NCI-H187 (cell line): Measurements from ENCODE around the gene SLC6A5.

Source experiments
- DNase-seq, 2 experiments: peaks; one replicate each; lab custom pipeline; 2025; lab: John Stamatoyannopoulos, UW

The SLC6A5 gene

DNA sequence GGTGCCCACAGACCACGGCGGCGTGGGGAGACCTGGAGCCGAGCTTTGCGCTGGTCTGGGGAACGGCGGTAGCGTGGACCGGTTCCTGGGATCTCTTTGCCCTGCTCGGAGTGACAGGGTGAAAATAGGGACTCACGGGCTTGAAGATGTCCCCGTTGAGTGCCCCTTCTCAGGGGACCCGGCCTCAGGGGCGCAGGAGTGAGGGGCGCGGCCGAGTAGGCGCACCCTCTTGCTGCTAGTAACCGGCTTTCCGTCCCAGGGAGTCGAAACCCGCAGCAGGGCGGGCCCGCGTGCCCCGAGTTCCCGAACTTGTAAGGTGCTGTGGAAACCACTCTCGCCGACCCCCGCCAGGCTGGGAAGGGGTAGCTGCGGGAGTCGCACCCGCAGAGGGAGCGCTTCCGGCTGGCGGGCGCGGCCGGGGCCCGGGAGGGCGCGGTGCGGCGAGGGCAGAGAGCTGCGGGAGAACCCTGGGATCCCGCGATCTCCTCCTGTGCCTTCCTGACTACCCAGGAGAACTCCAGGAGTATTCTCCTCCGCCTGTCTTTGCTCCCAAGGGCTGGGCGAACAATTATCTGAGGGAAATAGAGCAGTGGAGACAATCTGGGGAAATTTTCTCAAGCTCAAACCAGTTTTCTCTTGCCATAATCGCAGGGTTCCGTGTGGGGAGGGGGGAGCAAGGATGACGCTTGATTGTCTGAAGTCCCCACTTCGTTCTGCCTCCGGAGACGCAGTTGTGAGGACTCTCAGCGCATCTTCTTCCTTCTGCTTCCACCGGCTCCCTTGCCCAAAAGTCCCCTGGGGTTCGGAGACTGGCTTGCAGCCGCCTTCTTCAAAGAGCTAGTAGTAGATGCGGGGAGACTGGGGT, 70.6 kb downstream of the SLC6A5 start:
- DNase-seq: no peak

DNA sequence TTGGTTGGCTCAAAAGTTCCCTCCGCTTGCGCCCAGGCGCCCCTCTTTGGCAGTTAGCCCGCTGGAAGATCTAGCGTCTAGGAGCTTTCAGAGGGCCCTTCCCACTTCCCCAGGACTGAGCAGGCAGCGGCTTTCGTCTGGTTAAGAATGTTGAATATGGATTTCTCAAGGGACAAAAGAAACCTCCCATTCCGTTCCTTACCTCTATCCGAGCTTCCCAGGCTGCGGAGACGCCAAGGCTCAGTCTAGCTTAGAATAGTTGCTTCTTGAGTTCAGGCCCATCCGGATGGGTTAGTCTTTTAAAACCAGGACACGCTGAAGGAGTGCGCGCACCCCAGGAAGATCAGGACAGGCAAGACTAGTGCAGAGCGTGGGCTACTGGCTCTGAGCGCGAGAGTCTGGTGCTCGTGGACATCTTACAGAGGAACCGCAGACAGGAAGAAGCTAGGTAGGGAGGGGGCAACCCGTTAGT, 71.6 kb downstream of the SLC6A5 start:
- DNase-seq: no peak

- DNase-seq: peak; percentile 45 to 52
Measured at GRCh38 chr11:20671856-20672546, 72.6 kb downstream of the SLC6A5 start.

GRCh38 chr11:20672575-20672974, 73.2 kb downstream of the SLC6A5 start:
- no peak for DNase-seq

DNA sequence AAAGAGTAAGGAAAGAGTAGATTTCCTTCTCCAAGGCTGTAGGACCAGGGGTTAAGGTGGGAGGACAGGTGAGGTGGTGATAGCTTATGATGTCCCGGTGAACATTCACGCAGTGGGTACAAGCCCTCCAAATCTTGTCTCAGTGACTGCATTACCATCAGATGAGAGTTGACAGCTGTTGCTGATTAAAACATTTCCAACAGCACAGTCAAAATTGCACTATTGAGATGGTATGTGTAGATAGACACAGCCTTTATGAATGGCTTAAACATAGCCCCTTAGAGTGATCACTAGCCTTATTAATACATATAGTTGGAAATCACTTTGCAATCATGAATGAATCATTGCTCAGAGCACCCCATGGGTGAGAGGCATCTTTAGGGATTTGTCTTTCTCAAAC, 77.2 kb downstream of the SLC6A5 start:
- no peak for DNase-seq

DNA sequence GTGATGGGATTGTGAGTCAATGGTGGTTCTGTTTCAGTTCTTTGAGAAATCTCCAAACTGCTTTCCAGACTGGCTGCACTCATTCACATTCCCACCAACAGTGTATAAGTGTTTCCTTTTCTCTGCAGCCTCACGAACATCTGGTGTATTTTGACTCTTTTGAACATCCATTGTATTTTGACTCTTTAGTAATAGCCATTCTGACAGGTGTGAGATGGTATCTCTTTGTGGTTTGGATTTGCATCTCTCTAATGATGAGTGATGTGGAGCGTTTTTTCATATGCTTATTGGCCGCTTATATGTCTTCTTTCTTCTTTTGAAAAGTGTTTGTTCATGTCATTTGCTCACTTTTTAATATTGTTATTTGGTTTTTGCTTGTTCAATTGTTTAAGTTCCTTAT, 89.4 kb downstream of the SLC6A5 start:
- DNase-seq: no peak

GRCh38 chr11:20707876-20708275, 108.5 kb downstream of the SLC6A5 start:
- DNase-seq: no peak
